ENCODE results near the gene SLC9A7.

SLC9A7 gene

DNA sequence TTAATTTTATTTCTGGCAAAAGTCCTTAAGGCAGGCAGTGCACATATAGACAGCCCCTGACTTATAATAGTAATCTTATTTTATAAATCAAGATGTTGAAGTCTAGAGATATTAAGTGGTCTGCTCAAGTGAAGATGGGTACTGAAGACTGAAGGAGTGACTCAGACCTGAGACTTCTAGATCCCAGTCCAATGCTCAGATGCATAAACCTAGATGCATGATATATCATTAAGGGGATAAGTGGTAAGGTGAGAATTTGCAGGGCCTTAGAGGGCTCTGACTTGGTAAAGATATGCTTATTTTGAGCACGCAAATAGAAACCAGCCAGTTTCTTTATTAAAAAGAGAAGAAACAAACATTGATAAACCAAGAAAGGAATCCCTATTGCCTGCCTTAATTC, 42.9 kb downstream of the SLC9A7 start:
- H3K4me3 ChIP-seq (ENCODE audit: low read depth, low read length), result no peak overlapping the region
- TF ChIP-seq CTCF (IDR thresholded peaks at IDR 0.05; ENCODE audit: borderline replicate concordance, insufficient read depth, low read depth, low read length), result no peak

- TF ChIP-seq CTCF (IDR thresholded peaks at IDR 0.05; ENCODE audit: borderline replicate concordance, insufficient read depth, low read depth, low read length), result no peak
- no peak overlapping the region for H3K4me3 ChIP-seq (ENCODE audit: low read depth, low read length)
Observed at GRCh38 chrX:46715530-46715929, 43.4 kb downstream of the SLC9A7 start.

DNA sequence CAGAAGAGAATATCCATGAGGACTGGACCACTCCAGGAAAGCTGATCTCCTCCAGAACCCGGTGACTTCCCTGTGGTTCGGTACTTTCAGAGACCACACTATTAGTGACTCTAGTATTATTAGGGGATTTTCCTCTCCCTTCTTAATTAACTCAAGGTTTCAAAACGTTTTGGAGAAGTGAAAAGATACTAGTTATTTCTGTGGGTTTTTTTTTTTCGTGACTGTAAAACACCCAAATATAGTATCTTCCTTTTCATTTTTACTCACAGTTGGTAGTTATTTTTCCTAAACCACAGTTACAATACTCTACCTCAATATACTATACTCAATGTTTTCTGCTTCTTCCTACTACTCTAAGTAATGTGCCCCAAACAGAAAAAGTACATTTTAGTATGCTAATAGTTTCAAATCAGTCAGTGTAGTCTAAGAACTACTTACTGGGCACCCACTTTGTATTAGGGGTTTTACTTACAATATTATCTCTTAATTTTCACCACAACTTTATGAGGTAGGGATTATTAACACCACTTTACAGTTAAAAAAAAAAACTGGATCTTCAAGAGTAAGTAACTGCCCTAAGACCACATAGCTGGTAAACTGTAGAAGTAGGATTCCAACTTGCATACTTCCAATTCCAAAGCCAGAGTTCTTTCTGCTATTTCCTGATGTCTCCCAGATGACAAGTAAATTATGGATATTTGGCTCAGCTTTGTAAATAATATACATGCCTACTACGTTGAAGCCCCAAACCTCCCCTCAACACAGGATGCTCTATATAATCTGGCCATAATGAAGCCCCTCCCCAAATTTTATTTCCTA, 45.0 kb downstream of the SLC9A7 start:
- TF ChIP-seq CTCF (IDR thresholded peaks at IDR 0.05; ENCODE audit: borderline replicate concordance, insufficient read depth, low read depth, low read length), result no peak
- H3K4me3 ChIP-seq (ENCODE audit: low read depth, low read length), result no peak overlapping the region

DNA sequence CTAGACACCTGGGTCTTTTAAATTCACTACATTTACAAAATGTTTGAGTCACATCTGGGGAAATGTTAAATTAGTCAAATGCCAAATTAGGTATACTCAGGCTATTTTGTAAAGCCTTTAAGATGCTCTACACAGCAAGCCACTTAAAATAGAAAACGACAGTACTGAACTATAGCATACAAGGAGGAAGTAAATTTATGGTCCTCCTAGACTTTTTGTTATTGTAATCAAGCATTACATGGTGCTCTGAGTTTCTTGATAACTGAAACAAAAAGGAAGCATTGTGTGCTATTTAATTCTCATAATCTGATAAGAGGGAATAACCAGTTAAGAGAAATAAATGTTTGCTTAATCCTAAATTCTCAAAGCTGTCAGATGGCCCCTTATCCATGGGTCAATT, 46.2 kb downstream of the SLC9A7 start:
- TF ChIP-seq CTCF (IDR thresholded peaks at IDR 0.05; ENCODE audit: borderline replicate concordance, insufficient read depth, low read depth, low read length), result no peak
- no peak overlapping the region for H3K4me3 ChIP-seq (ENCODE audit: low read depth, low read length)

- TF ChIP-seq CTCF (IDR thresholded peaks at IDR 0.05; ENCODE audit: borderline replicate concordance, insufficient read depth, low read depth, low read length), result no peak
- no peak overlapping the region for H3K4me3 ChIP-seq (ENCODE audit: low read depth, low read length)
Observed at GRCh38 chrX:46710927-46711623, 47.8 kb downstream of the SLC9A7 start.

DNA sequence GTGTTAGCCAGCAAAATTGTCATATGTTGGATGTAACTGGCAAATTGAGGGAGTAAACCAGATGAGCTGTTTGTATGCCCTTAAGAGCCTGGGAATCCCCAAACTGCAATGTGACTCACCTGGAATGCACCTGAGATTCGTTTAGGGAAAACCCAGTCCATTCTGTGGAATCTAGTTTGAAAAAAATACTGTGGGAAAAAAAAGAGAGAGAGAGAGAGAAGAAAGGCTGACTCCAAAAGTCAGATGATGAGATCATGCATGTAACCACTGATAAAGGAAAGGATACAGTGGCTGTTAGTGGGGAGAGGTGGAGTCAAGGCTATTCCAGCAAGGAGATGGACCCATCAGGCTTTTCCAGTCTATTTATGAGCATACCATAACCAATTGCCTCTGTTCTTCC, 48.5 kb downstream of the SLC9A7 start:
- no peak overlapping the region for H3K4me3 ChIP-seq (ENCODE audit: low read depth, low read length)
- TF ChIP-seq CTCF (IDR thresholded peaks at IDR 0.05; ENCODE audit: borderline replicate concordance, insufficient read depth, low read depth, low read length), result no peak

Data from GM12875 (cell line).